Osteoblast (primary cell): Measurements from ENCODE around the gene KCNQ1. TPM values are rescaled to one million over a fixed set of nuclear protein-coding genes. Genes with fewer than 3 reads are reported as not detected.

Source experiments
- DNase-seq: peaks from one replicate; pipeline ENCODE4 v3.0.0; 2011; ENCODE audit warnings: low spot score, mixed read lengths; ENCODE audit not compliant: insufficient read length; ENCODE audit errors: missing footprints
- H2AFZ ChIP-seq: 2 replicates; pipeline ENCODE4 v1.6.0; 2011; ENCODE audit warnings: mild to moderate bottlenecking, low read length
- H3K27ac ChIP-seq: 2 replicates; pipeline ENCODE4 v1.5.1; 2011; ENCODE audit warnings: mild to moderate bottlenecking, low read depth, low read length, moderate library complexity
- H3K27me3 ChIP-seq: 2 replicates; pipeline ENCODE4 v1.6.0; 2012; ENCODE audit warnings: mild to moderate bottlenecking, control low read depth, inconsistent platforms, low read length, moderate library complexity; ENCODE audit not compliant: insufficient read depth
- H3K36me3 ChIP-seq: 2 replicates; pipeline ENCODE4 v1.5.1; 2011; ENCODE audit warnings: mild to moderate bottlenecking, low read length, control low read depth, moderate library complexity; ENCODE audit not compliant: insufficient read depth
- H3K4me1 ChIP-seq: 2 replicates; pipeline ENCODE4 v1.5.1; 2011; ENCODE audit warnings: mild to moderate bottlenecking, low read length, control low read depth, moderate library complexity; ENCODE audit not compliant: insufficient read depth
- H3K4me2 ChIP-seq: 2 replicates; pipeline ENCODE4 v1.6.0; 2011; ENCODE audit warnings: mild to moderate bottlenecking, low read length; ENCODE audit not compliant: insufficient read depth
- H3K4me3 ChIP-seq: fragments of 200-600 bp; sonication (generic); 3 replicates; pipeline ENCODE4 v1.5.1; 2012; ENCODE audit warnings: mild to moderate bottlenecking, low read length, inconsistent platforms; ENCODE audit not compliant: insufficient read depth
- H3K79me2 ChIP-seq: 2 replicates; pipeline ENCODE4 v1.6.0; 2012; ENCODE audit warnings: mild to moderate bottlenecking, low read length, control low read depth, inconsistent platforms; ENCODE audit not compliant: insufficient read depth
- H3K9me3 ChIP-seq: 2 replicates; pipeline ENCODE4 v1.5.1; 2011; ENCODE audit warnings: low read depth, low read length, control low read depth
- H4K20me1 ChIP-seq: 2 replicates; pipeline ENCODE4 v1.6.0; 2012; ENCODE audit warnings: mild to moderate bottlenecking, low read length, control low read depth; ENCODE audit not compliant: insufficient read depth
- total RNA-seq: library from RNA; depleted of rRNA; stranded (reverse); fragments of >200 nt; gene quantifications from 2 replicates; pipeline ENCODE4 v1.2.3, GENCODE V29; 2012
- TF ChIP-seq, protein P1 (sequence below): IDR thresholded peaks from 2 replicates; pipeline ENCODE4 v1.5.1; 2011; ENCODE audit warnings: mild to moderate bottlenecking, low read depth, low read length, moderate library complexity; ENCODE audit errors: extremely low read depth

The KCNQ1 gene
- total RNA-seq, 1 donor = not detected

DNA sequence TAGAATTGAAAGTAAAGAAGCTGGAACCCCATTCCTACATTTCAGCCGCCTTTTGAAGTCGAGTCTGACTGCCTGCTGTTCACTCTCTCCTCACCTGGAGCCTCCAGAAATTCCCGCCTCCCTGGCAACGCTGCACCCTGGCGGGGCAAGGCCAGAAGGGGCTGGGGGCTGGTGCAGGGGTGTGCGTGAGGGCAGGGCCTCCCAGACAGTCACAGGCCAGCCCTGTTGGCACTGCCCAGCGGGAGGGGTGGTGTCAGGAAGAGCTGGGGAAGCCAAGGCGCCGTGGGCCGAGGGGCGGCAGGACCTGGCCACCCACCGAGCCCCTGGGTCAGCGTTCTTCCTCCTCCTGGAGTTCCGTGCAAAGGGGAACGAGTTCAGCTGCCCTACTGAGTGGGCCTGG, 131.7 kb downstream of the KCNQ1 start:
- Histone ChIP-seq H3K27me3 (no peaks in the 10 kb centered on the region), H3K9me3 (no peaks in the 10 kb centered on the region), H3K4me2 (no peak overlapping the region), H2AFZ (no peak overlapping the region), H3K27ac (no peak overlapping the region), H4K20me1 (no peaks in the 10 kb centered on the region), H3K79me2 (no peaks in the 10 kb centered on the region), H3K36me3 (no peaks in the 10 kb centered on the region), H3K4me3 (no peak overlapping the region), H3K4me1 (no peaks in the 10 kb centered on the region)
- TF ChIP-seq, protein P1, sequence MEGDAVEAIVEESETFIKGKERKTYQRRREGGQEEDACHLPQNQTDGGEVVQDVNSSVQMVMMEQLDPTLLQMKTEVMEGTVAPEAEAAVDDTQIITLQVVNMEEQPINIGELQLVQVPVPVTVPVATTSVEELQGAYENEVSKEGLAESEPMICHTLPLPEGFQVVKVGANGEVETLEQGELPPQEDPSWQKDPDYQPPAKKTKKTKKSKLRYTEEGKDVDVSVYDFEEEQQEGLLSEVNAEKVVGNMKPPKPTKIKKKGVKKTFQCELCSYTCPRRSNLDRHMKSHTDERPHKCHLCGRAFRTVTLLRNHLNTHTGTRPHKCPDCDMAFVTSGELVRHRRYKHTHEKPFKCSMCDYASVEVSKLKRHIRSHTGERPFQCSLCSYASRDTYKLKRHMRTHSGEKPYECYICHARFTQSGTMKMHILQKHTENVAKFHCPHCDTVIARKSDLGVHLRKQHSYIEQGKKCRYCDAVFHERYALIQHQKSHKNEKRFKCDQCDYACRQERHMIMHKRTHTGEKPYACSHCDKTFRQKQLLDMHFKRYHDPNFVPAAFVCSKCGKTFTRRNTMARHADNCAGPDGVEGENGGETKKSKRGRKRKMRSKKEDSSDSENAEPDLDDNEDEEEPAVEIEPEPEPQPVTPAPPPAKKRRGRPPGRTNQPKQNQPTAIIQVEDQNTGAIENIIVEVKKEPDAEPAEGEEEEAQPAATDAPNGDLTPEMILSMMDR = no peak
- peak; percentile 50 for DNase-seq

DNA sequence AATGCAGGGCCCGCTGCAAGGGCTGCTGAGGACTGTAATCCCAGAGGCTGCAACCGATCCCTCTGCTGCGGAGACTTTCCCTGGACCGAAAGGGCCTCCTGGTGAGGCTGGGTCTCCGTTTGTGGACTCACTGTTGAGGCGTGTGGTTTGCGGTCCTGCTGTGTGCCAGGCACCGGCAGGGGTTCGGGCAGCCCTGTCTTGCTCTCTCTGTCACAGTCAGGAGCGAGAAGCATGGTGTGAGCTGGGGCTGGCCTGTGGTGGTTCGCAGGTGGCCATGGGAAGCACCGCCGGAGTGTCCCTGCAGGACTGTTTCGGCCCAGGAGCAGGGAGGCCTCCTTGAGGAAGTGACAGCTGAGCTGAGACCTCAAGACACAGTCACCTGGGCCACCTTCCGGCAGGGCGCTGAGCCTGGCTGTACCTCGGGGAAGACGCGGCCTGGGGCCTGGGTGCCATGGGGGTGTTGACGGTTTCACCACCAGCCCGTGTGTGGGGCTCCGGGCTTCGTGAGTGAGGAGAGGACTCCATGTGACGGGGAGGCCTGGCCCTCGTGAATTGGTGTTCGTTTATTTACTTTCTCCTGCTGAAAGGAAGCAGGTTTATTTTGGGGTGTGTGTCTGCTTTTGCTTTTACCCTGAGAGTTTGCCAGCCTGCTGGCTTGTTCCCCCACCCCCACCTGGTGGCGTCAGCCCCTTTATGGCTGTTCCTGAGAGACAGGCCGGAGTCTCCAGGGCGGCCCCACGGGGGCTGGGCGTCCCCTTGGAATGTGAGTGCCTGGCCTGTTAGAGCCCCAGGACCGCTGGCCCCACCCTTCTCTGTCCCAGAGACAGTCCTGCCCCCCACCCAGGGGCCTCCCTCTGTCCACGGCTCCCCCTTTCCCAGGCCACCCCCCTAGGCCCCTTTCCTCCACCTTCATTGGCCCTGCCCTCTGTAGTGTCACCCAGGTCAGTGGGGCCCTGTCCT, 132.5 kb downstream of the KCNQ1 start:
- TF ChIP-seq, protein P1 = no peak
- DNase-seq = peak; percentile 71
- no peak overlapping the region for H3K4me3 ChIP-seq
- no peak overlapping the region for H3K4me2 ChIP-seq
- H3K36me3 ChIP-seq = no peaks in the 10 kb centered on the region
- no peaks in the 10 kb centered on the region for H3K79me2 ChIP-seq
- H2AFZ ChIP-seq = no peak overlapping the region
- no peaks in the 10 kb centered on the region for H3K9me3 ChIP-seq
- no peaks in the 10 kb centered on the region for H3K4me1 ChIP-seq
- no peak overlapping the region for H3K27ac ChIP-seq
- no peaks in the 10 kb centered on the region for H3K27me3 ChIP-seq
- H4K20me1 ChIP-seq = no peaks in the 10 kb centered on the region

DNA sequence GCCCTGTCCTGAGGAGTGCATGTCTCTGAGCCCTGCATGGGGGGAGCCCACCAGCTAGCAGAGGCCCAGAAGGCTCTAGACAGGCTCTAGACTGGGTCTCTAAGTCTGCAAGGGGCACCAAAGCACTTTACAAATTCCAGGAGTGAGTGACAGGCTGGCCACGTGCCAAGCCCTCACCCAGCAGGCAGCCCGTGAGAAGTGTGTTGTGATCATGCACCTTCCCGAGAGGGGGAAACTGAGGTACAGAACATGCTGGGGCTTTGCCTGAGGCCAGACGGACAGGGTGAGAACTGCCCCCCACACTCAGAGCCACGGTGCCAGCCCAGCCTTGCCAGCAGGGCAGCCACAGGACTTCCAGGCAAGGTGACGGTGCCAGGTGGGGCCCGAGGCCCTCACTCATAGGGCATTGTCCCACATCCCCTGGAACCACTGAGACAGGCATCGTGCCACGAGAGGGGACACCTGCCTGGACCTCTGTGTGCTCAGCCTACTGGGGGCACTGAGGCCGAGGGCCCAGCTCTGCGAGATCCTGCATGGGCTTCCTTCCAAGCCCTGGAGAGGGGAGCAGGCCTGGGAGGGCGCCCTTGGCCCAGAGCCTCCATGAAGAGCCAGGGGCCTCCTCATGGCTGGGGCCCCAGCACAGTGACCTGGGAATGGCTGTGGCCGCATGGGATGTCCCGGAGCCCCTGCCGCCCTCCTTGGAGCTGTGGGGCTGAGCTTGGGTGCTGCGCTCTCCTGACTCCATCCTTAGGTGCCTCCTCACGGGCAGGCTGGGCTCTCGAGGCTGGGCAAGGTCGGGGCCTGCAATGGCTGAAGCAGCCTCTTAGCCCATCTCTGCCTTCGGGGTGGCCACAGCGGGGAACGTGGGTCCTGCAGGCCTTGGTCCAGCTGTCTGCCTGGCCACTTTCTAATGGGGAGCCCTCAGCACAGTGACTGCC, 133.5 kb downstream of the KCNQ1 start:
- H3K27ac ChIP-seq = no peak overlapping the region
- no peak overlapping the region for H3K4me2 ChIP-seq
- no peaks in the 10 kb centered on the region for H4K20me1 ChIP-seq
- H3K4me1 ChIP-seq = no peaks in the 10 kb centered on the region
- no peaks in the 10 kb centered on the region for H3K79me2 ChIP-seq
- no peak overlapping the region for H3K4me3 ChIP-seq
- DNase-seq = peak; percentile 64
- H3K9me3 ChIP-seq = no peaks in the 10 kb centered on the region
- H3K27me3 ChIP-seq = no peaks in the 10 kb centered on the region
- H3K36me3 ChIP-seq = no peaks in the 10 kb centered on the region
- no peak overlapping the region for H2AFZ ChIP-seq
- TF ChIP-seq, protein P1 = no peak
